Head of caudate nucleus (tissue), 42 donors: ENCODE results near the gene ARHGAP32.
A peak's percentile ranks its signal among the peaks of the same experiment; 100 is the strongest.
"Not testable (repeated sequence)": the region's sequence is repeated elsewhere in the genome, so short reads cannot be mapped to it uniquely, and the experiment has no call there.

Source experiments
- DNase-seq, 42 donors: peaks; one replicate each; pipeline versions ENCODE4 v3.0.0 to v3.0.0-alpha.2; 2020 to 2021; ENCODE audit warnings: mixed read lengths in 7 of 42
- intact Hi-C: fragments of 100-400 bp; cut with DNase I; formaldehyde crosslinking; loops from one replicate; pipeline ENCODE4 v1.15.0; 2022

Gene ARHGAP32

GRCh38 chr11:129209891-129210830, 18.0 kb upstream of the ARHGAP32 start:
- intact Hi-C loops = no loop called here
- no peak for DNase-seq

- no peak for DNase-seq
- intact Hi-C loops = no loop called here
Measured at GRCh38 chr11:129208863-129209262, 16.7 kb upstream of the ARHGAP32 start.

GRCh38 chr11:129204150-129204838, 12.2 kb upstream of the ARHGAP32 start:
- intact Hi-C loops = no loop called here
- DNase-seq = no peak

GRCh38 chr11:129202646-129203045, 10.5 kb upstream of the ARHGAP32 start:
- DNase-seq = peak in 1 of 42 donors; percentile 50
- intact Hi-C loops = no loop called here

- no peak for DNase-seq
- intact Hi-C loops = no loop called here
Measured at GRCh38 chr11:129195682-129196081, 3.6 kb upstream of the ARHGAP32 start.

GRCh38 chr11:129191649-129192048, 476 bp downstream of the ARHGAP32 start:
- intact Hi-C loops = no loop called here
- no peak for DNase-seq

- intact Hi-C loops = no loop called here
- DNase-seq = peak in 1 of 42 donors; percentile 10
Measured at GRCh38 chr11:129190087-129190486, 2.0 kb downstream of the ARHGAP32 start.

- intact Hi-C loops = no loop called here
- DNase-seq = no peak
Measured at GRCh38 chr11:129189646-129190045, 2.5 kb downstream of the ARHGAP32 start.

GRCh38 chr11:129185082-129185481, 7.0 kb downstream of the ARHGAP32 start:
- intact Hi-C loops, DNase-seq: not testable (repeated sequence)

GRCh38 chr11:129184581-129184980, 7.5 kb downstream of the ARHGAP32 start:
- DNase-seq = no peak
- intact Hi-C loops = no loop called here

- DNase-seq = no peak
- intact Hi-C loops = no loop called here
Measured at GRCh38 chr11:129167315-129167714, 24.8 kb downstream of the ARHGAP32 start.

- DNase-seq = no peak
- intact Hi-C loops = no loop called here
Measured at GRCh38 chr11:129163714-129164164, 28.4 kb downstream of the ARHGAP32 start.

- intact Hi-C loops, DNase-seq: not testable (repeated sequence)
Measured at GRCh38 chr11:129157080-129157479, 35.0 kb downstream of the ARHGAP32 start.

GRCh38 chr11:129155745-129156144, 36.4 kb downstream of the ARHGAP32 start:
- DNase-seq = no peak
- intact Hi-C loops = no loop called here

GRCh38 chr11:129148487-129148886, 43.6 kb downstream of the ARHGAP32 start:
- intact Hi-C loops = no loop called here
- DNase-seq = no peak

GRCh38 chr11:129146191-129146590, 45.9 kb downstream of the ARHGAP32 start:
- no peak for DNase-seq
- intact Hi-C loops = no loop called here

- no peak for DNase-seq
- intact Hi-C loops = no loop called here
Measured at GRCh38 chr11:129145276-129145675, 46.8 kb downstream of the ARHGAP32 start.

GRCh38 chr11:129144256-129144655, 47.9 kb downstream of the ARHGAP32 start:
- DNase-seq = no peak
- intact Hi-C loops = no loop called here

- intact Hi-C loops = no loop called here
- peak; percentile 5 to 93 (median 68) for DNase-seq
Measured at GRCh38 chr11:129143335-129143734, 48.8 kb downstream of the ARHGAP32 start.
